NCI-H748 (cell line): ENCODE measurements around the gene PGAM5.
"Not testable (repeated sequence)": the region's sequence is repeated elsewhere in the genome, so short reads cannot be mapped to it uniquely, and the experiment has no call there.

Experiments
- DNase-seq: peaks from one replicate; lab custom pipeline; 2025; ENCODE audit not compliant: unreplicated experiment; lab: John Stamatoyannopoulos, UW

Gene PGAM5

GRCh38 chr12:132741620-132742019 is 31.0 kb downstream of the PGAM5 start:
- no peak for DNase-seq

- DNase-seq, result no peak
Observed at GRCh38 chr12:132743831-132744230, 33.2 kb downstream of the PGAM5 start.

DNA sequence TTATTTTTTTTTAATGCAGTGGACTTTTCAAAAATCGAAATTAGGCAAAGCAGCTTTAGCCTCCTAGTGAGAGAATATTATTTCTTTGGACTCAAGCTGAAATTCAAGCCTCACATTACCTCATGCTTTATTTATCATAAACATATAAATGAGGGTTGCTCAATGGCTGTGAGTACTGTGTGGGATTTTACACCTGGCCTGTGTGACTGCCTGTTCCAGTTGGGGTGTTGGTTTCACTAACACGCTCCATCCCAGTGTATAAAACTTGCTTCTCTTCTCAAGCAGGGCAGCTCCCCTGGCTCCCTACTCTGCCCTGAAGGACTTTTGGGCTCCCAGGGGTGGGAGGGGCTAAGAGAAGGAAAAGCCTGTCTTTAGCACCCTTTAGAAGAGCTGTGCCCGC is 36.0 kb downstream of the PGAM5 start:
- no peak for DNase-seq

DNA sequence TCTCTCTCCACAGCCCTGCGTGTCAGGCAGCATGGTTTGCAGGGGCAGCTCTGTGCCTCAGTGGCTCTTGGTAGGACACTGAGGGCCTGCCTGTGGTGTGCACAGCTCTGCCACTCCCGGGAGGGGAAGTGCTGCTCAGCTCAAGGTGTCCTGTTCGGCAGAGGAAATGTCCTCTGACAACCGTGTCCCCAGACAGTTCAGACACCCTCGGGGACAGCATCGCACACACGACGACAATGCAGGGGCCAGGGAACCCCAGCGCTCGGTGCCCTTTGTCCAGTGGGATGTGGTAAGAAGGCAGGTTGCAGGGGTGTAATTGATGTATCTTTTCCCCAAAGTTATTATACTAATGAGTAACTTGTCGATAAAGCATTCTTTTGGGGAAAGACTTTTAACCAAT is 36.8 kb downstream of the PGAM5 start:
- no peak for DNase-seq

- no peak for DNase-seq
Observed at GRCh38 chr12:132747896-132748295, 37.3 kb downstream of the PGAM5 start.

- no peak for DNase-seq
Observed at GRCh38 chr12:132748319-132748718, 37.7 kb downstream of the PGAM5 start.

DNA sequence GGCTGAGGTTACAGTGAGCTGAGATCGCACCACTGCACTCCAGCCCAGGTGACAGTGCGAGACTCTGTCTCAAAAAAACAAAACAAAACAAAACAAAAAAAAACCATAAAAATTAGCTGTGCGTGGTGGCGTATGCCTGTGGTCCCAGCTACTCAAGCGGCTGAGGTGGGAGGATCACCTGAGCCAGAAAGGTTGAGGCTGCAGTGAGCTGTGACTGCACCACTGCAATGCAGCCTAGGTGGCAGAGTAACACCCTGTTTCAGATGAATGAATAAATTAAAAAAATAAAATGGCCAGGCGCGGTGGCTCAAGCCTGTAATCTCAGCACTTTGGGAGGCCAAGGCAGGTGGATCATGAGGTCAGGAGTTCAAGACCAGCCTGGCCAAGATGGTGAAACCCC is 43.0 kb downstream of the PGAM5 start:
- DNase-seq, result not testable (repeated sequence)

GRCh38 chr12:132754160-132754932 is 43.7 kb downstream of the PGAM5 start:
- DNase-seq, result no peak

DNA sequence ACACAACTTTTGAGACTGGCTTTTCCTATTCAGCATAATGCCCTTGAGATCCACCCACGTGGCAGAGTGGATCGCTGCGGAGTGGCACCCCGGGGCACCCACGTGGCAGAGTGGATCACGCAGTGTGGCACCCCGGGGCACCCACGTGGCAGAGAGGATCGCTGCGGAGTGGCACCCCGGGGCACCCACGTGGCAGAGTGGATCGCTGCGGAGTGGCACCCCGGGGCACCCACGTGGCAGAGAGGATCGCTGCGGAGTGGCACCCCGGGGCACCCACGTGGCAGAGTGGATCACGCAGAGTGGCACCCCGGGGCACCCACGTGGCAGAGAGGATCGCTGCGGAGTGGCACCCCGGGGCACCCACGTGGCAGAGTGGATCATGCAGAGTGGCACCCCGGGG is 48.2 kb downstream of the PGAM5 start:
- not testable (repeated sequence) for DNase-seq

- no peak for DNase-seq
Observed at GRCh38 chr12:132759359-132759758, 48.7 kb downstream of the PGAM5 start.

- peak; percentile 60 for DNase-seq
Observed at GRCh38 chr12:132761032-132761920, 50.6 kb downstream of the PGAM5 start, which contains the start of gene ANKLE2. TSS of gene ANKLE2 (minus strand) at chr12:132761832. CDS start at chr12:132761798, 34 bp downstream.

- peak; percentile 92 for DNase-seq
Observed at GRCh38 chr12:132761921-132762583, 51.4 kb downstream of the PGAM5 start.

GRCh38 chr12:132764231-132764630 is 53.6 kb downstream of the PGAM5 start:
- DNase-seq, result no peak

GRCh38 chr12:132765361-132765760 is 54.7 kb downstream of the PGAM5 start:
- no peak for DNase-seq

GRCh38 chr12:132766380-132767085 is 55.9 kb downstream of the PGAM5 start:
- no peak for DNase-seq

DNA sequence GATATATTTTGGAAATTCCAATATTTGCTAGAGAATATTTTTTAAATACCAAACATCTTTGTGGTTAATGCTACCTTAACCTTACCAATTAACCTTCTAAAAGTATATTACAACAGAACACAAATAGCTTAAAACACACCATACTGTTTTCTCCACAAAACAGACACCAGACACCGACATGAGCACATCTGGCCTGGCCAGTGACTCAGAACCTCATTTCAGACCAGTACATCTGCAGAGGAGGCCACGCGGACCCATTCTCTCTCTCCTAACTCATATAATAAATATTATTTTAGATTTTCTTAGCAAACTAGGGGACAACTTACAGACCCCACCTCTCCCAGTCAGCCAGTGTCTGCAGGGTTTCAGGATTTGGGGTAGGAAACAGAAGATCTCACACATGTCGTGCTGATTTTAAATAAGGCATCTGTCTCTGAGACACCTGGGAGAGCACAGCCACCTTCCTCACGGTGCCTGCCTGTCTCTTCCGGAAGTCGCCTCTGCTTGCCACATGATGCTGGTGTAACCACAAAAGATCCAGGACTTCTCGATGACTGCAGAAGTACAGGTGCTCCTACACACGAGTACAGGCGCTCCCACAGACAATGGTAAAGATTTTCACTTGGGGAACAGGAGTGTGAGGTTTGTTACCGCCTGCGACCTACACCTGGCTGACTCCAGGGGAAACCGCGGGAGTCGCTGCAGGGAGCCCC is 60.6 kb downstream of the PGAM5 start:
- no peak for DNase-seq
